NCI-H524 treated with DMSO at 0.1 percent for 48 hours (cell line): ENCODE results near the gene SPG11.
"Not testable (repeated sequence)": the region's sequence is repeated elsewhere in the genome, so short reads cannot be mapped to it uniquely, and the experiment has no call there.

ENCODE experiments used
- DNase-seq: peaks from one replicate; lab custom pipeline; 2025; lab: John Stamatoyannopoulos, UW

SPG11 gene

DNA sequence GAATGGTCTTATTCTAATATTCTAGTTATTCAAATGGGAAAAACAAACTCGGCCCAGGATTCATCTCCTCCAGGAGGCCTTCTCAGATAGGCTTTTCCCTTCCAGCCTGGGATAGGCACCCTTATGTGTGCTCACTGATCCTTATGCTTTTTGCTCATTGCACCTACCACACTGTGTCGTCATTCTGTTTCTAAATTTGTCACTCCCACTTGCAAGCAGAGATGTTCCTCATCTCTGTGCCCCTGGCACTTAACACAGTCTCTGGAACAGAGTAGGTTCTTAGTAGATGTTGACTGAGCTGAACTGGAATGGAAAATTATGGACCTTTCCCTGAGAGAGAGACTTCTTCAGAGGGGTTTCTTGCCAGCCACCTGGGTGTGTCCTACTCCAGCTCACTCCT lies 18.7 kb upstream of the SPG11 start:
- DNase-seq: no peak

DNA sequence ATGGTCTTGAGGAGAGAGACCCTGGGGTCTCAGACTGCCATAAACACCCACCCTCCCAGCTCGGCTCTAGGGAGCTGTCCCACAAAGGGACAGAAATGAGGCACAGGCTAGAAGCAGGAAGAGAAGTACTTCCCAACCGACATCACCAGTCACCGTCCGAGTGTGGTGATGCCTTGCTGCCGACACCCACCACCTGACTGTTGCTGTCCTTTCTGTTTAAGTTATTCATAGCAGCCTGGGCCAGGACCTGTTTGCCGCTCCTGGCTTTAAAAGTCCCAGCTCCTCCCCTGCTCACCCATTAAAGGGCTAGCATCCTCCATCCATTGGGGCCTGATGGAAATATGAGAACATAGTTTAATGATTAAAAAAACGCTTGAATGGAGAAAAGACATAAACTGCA lies 13.2 kb upstream of the SPG11 start:
- DNase-seq: no peak

DNA sequence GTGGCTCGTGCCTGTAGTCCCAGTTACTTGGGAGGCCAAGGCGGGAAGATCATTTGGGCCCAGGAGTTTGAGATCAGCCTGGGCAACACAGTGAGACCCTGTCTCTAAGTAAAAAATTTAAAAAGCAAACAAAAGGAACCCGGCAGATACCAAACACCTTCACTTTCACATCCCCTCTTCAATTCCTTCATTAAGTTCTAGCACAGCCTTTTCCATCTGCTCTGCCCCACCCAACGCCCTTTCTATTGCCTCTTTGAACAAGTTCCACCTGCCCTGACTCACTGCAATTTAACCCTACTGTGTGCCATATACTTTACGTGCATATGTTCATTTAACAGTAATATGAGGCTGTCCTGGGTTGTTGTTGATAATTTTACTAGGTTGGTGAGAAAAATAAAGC lies 12.4 kb upstream of the SPG11 start:
- no peak for DNase-seq

DNA sequence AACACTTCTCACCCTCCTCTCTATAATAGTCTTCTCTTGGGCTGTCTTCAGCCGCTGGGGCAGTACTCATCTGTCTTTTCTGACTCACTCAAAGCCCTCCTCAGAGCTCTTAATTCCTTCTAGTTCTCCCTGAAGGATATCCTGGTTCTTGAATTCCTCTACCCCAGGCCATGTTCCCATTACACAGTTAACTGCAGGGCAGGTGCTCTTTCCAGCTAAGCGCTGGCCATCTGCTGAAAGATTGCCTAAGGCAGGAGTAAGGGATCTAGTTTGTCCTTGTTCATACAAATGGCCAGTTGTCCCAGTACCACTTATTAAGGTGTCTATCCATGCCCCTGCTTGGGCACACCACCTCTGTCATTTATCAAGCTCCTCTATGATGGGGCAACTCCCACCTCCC lies 10.2 kb upstream of the SPG11 start:
- no peak for DNase-seq

DNA sequence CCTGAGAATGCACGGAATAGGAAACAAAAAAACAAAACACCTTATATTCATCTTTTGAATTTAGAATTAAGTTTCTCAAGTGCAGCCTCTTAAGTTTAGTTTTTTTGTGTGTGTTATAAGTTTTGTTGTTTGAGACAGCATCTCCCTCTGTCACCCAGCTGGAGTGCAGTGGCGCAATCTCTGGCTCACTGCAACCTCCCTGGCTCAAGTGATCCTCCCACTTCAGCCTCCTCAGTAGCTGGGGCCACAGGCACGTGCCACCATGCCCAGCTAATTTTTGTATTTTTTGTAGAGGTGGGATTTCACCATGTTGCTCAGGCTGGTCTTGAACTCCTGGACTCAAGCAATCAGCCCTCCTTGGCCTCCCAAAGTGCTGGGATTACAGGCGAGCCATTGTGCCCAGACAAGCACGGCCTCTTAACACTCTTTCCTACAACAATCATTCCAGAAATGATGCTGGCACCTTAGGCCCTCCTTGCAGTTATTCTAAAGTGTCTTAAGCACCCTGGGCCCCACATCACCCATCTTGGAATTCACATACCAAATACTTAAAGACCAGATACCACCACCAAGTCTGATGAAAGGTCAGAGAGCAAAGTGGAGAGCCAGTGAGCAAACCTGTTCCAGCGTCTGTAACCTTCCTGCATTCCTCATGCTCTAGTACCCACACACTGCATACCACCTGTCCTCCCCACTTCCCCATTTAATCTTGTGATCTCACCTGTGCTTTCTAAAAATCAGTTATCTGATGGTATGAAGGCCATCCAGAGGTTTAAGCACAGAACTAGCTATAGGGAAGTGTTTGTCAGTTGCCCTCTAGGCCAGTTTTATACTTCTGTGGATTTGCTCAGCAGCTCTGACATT lies 6.9 kb upstream of the SPG11 start:
- DNase-seq: no peak

DNA sequence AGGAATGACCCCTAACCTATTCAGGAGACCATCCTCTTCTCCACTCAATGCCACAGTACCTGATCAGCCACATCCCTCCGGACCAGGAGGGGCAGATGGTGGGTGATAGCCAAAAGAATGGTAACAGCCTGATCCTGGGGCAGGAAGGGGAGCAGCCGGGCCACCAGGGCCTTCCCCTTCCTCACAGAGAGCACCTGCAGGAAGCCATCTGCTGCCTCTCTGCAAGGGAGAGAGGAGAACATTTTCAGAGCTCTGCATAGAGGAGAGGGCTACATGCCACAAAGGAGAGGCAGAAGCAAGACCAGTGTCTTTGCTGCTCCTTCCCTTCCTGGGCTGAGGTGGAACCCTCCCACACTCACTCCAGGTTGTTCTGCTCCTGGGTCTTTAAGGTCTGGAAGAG lies 5.5 kb upstream of the SPG11 start:
- DNase-seq: no peak

DNA sequence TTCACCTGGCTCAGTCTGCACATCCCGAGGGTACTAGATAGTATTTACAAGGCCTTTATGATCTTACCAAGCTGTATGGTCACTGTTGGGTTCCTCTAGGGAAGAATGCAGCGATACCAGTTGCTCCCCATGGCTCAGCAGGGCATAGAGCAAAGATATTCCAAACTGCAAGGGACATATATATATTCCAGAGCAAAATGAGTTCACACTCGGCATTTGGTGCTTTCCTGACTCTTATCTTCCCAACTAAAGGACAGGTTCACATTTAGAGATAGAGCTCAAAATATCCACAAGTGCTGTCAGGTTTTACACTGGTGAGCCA lies 3.5 kb upstream of the SPG11 start:
- DNase-seq: no peak

DNA sequence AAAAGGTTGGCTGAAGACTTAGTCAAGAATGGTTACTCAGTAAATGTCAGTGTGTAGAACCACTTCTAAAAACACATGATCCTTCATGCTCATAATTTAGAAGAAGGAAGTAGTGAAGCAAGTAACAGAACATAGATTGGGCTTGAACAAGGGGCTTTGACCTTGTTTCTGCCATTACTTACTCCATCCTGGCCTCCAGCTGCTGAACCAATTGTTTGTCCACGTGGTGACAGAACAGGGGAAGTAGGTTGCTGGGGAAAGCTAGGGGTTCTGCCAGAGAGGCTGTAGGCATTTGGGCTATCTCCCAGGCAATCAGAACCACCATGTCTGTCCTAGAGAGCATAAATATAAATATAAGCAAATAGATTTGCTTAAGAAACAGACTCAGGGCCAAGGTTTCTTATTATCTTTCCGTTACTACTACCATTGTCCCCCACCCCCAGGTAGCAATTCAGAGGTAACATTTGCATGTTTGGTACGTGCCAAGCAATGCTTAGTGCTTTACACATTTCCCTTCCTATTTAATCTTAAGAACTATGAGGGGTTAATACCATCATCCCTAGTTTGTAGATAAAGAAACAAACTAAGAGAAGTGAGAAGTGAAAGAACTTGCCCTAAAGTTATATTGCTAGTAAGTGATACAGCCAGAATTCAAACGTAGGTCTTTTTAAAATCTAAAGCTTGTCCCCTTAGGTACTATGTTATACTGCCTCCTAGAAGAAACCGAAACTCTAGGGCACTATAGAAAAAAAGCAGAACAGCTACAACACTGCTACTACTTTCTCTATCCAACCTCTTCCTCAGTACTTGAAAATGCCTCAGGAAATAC lies 3.0 kb upstream of the SPG11 start:
- DNase-seq: no peak

DNA sequence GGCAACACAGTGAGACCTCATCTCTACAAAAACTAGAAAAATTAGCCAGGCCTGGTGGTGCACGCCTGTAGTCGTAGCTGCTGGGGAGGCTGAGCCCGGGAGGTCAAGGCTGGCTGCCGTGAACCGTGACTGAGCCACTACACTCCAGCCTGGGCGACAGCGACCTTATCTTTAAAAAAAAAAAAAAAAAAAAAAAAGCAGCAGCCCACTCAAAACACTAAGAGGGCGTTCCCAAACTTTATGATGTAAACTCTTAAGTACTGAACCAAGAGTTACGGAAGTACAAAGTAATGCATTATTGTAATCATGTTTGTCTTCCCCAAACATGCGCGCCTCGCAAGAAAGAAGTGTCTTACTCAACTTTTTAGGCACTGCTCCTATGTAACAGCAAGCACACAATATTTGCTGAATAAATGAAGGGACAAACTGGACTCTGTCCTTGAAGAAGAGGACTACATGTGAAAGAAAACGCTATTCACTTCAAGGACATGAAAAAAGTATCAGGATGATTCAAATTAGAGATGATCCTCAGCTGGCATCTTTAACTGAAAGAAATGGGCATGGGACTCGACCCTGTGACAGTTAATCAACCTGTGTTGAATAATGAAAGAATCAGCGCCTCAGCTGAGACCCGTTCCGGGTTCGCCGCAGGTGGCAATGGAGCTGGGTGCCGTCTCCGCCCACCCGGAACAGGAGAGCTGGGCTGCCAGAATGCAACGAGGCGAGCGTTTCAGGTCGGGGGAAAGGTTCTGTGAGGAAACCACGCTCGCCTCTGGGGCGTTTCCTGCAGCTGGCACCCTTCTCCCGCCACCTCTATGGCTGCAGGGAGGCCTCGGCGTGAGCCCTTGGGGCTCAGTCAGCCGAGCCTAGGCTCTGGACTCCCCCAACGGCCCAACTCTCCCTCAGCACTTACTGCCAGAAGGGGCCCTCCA lies 718 bp downstream of the SPG11 start:
- no peak for DNase-seq

DNA sequence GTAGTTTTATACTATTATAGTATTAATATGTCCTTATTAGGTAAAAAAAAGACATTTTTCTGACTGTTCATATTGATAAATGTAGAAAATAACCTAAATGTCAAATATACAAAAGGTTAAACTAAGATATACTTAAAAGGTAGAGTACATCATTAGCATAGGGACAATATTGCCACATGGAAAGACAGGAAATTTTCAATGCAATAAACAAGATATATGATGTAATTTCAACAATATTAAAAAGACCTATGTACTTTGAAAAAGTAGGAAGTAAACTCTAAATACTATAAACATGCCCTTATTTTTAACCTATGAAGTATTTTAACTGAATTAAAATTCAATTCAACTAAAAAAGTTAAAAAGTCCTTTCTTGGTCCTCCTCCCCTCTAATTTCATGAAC lies 1.9 kb downstream of the SPG11 start:
- no peak for DNase-seq

DNA sequence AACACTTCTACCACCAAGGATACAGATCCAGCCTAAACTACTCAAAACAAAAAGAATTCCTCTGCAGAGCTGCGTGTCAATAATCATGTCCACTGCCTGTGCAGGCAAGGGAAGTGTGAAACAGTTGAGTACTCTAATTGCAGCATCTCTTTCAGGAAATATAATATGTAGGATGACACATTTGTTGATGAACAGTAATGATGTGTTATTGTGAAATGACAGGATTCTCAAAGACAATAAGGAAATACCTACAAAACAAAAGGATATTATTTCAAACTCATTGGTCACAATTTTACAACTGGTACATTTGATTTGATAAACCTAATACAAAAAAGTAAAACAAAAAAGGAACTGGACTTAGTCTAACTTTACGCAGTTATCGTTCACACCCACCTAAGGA lies 4.4 kb downstream of the SPG11 start:
- DNase-seq: no peak

DNA sequence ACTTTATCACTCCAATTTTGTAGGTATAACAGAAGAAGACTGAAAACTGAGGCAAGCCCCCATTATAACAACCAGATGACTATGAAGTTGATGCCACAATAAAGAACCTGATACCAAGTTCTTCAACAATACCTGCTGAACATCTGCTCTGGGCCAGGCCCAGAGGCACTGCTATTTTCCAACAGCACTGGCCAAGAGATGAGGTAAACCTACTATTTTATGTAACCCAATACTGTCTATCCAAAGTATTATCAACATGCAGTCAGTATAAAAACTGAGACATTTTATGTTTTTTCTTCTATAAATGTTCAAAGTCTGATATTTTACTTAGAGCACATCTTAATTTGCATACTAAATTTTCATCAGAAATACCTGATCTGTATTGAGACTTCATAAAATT lies 6.1 kb downstream of the SPG11 start:
- DNase-seq: no peak

DNA sequence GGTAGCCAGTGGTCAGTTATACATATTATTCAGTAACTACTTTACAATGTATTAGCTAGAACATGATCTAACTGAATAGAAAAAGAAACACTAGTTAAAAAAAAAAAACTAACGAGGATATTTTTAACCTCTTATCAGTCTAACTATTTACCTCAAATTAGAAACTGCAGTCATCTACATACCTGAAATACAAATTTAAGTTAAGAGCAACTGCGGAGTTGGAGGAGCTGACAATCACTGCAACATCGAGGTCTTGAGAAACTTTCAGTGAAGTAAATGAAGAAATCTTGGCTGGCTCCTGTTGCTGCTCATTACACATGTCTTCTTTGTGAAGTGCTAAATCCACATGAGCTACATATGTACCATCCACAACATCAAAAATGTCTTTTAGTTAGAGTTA lies 6.5 kb downstream of the SPG11 start:
- no peak for DNase-seq

DNA sequence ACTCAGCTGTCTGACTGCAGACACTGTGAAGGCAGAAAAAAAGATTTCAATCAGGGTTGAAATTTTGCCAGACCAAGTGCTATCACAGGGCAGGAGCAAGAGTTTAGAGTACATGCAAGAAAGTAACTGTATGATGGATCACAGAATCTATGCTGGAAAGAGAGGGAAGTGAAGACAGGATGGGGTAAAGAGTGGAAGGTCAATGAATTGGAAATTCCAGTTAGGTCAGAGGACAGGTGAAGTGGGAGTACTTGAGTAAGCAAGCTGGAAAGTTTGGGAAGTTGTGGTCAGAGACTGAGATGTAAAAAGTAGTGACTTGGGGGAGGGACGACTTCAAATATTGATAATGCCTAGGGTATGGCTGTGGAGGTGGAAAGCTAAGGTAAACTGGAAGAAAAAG lies 7.2 kb downstream of the SPG11 start:
- no peak for DNase-seq

DNA sequence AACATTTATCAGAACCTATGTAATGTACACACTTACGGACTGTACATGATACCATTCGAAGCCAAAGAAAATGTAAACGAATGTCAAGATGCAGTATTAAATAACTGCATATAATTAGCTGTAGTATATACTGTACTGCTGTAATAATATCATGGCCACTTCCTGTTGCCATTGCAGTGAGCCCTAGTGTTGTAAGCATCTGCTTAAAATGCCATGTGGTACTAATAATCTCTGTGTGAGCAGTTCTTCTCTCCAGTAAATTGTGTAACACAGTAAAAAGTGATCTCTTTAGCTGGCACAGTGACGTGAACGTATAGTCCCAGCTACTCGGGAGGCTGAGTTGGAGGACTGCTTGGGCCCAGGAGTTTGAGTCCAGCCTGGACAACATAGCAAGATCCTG lies 8.6 kb downstream of the SPG11 start:
- DNase-seq: no peak

DNA sequence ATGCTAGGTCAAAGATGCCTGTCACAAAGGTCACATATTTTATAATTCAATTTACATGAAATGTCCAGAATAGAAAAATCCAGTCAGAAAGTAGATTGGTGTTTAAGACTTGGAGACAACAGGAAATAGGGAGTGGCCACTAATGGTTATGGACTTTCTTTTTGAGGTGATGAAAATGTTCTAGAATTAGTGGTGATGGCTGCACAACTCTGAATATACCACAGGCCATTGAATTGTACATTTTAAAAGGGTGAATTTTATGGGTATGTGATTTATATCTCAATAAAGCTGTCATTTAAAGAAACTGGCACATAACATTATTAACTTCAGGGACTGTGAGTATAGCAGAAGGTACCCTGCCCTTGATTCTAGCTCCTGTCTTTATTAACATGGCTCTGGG lies 15.8 kb downstream of the SPG11 start:
- DNase-seq: no peak

DNA sequence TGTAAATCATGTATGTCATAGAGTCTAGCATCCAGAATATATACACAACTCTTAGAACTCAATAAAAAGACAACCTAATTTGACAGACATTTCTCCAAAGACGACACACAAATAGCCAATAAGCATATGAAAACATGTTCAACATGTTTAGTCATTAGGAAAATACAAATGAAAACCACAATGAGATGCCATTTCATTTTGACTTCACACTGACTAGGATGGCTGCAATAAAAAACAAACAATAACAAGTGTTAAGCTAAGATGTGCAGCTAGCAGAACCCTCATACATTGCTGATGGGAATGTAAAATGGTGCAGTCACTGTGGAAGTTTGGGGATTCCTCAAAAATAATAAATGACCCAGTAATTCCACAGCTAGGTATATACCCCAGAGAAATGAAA lies 16.4 kb downstream of the SPG11 start:
- DNase-seq: no peak

DNA sequence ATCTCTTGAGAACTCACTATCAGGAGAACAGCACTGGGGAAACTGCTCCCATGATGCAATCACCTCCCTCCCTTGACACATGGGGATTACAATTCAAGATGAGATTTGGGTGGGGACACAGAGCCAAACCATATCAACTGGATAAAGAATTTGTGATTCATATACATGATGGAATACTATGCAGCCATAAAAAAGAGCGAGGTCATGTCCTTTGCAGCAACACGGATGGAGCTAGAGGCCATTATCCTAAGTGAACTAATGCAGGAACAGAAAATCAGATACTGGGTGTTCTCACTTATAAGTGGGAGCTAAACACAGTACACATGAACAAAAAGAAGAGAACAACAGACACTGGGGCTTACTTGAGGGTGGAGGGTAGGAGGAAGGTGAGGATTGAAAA lies 17.0 kb downstream of the SPG11 start:
- DNase-seq: no peak

DNA sequence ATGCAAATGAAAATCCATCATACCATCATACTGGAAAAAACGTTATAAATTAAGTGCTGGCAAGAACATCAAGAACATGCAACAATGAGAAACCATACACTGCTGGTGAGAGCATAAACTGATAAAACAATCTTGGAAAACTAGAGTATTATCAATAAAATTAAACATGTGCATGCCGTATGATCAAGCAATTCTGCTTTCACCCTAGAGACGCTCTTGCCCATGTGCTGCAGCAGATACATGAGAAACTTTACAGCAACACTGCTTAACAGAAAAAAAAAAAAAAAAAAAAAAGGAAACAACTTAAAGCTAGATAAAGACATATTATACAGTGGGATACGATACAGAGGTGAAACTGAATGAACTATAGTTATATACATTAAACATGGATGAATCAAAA lies 21.8 kb downstream of the SPG11 start:
- DNase-seq: no peak

DNA sequence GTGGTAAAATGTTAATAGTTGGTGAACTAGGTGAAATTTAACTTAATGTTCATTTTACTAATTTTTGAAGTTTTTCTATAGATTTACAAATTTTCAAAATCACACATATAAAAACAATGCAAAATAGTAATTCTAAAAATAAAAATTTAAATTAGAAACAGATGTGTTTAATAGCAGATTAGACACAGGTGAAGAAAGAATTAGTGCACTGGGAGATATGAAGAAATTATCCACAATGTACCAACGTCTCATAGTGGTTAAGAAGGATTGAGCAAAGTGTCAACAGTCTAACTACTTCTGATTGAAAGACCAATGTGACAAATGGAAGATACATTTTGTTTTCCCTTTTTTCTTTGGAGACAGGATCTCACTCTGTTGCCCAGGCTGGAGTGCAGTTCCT lies 26.5 kb downstream of the SPG11 start:
- DNase-seq: no peak

DNA sequence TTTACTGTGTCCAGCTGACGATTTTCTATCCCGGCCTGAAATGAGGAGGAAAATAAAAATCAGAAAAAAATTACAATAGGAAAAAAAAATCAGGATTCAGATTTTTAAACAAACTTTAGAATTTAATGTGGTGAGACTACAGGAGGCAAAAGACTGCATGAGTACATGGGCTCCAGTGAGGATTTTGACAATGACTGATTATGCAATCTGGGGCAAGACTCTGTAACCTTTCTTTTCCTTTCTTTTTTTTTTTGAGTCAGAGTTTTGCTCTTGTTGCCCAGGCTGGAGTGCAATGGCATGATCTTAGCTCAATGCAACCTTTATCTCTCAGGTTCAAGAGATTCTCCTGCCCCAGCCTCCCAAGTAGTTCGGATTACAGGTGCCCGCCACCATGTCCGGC lies 29.9 kb downstream of the SPG11 start:
- no peak for DNase-seq

DNA sequence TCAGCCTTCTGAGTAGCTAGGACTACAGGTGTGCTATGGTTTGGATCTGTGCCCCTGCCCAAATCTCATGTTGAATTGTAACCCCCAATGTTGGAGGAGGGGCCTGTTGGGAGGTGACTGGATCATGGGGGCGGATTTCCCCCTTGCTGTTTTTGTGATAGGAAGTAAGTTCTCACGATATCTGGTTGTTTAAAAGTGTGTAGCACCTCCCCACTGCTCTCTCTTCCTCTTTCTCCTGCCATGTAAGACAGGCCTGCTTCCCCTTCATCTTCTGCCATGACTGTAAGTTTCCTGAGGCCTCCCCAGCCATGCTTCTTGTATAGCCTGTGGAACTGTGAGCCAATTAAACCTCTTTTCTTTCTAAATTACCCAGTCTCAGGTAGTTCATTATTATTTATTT lies 38.2 kb downstream of the SPG11 start:
- DNase-seq: not testable (repeated sequence)

DNA sequence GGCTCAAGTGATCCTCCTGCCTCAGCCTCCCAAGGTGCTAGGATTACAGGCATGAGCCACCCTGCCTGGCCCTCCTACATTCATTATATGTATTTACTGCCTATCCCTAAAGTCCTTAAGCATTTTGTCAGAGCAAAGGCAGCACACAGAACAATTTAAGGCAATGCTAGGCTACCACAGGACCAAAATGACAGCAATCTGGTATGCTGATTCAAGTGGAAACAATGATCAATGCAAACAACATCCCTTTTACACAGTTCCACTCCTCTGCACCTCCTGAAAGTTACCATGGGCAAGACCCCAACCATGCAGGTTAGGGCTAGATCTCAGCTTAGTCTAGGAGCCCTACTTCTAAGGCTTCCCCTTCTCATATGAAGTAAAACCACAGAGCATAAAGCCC lies 40.3 kb downstream of the SPG11 start:
- DNase-seq: no peak
